ENCODE results near the gene MACROD2.

Gene MACROD2

DNA sequence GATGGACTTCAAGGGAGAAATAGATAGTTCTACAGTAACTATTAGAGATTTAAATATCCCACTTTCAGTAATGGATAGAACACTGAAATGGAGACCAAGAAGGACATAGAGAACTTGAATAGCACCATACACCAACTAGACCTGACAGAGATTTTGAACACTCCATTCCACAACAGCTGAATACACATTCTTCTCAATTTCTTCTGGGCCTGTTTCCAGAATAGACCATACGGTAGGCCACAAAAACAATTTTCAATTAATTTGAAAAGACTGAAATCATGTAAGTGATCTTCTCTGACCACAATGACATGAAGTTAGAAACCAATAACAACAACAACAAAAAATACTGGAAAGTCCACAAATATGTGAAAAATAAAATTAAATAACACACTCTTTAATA, 1321.2 kb downstream of the MACROD2 start:
- H3K4me3 ChIP-seq (ENCODE audit: low read length), result no peak overlapping the region
- no peak for TF ChIP-seq ZNF274 (IDR thresholded peaks at IDR 0.05; ENCODE audit: low read depth, low read length)

DNA sequence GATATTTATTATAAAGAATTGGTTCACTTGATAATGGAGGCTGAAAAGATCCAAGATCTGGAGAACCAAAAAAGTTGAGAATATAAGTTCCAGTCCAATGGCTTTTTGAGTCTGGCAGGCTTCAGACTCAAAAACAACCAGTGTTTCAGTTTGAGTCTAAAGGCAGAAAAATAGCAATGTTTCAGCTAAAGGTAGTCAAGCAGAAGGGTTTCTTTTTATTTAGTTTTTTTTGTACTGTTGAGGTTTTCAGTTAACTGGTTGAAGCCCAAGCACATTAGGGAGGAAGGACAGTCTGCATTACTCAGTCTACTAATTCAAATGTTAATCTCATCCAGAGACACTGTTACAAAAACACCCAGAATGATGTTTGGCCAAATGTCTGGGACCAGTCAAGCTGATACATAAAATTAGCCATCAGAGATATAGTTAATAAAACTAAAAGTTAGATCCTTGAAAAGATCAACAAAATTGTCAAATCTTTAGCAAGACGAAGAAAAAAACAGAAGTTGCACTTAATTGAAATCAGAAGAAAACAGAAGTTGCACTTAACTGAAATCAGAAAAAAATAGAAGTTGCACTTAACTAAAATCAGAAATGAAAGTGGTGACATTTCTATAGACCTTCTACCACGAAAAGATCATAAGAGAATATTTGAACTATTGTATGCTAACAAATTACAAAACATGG, 1322.4 kb downstream of the MACROD2 start:
- no peak for TF ChIP-seq ZNF274 (IDR thresholded peaks at IDR 0.05; ENCODE audit: low read depth, low read length)
- no peak overlapping the region; the same call in 1 of the 2 replicates for H3K4me3 ChIP-seq (ENCODE audit: low read length)

DNA sequence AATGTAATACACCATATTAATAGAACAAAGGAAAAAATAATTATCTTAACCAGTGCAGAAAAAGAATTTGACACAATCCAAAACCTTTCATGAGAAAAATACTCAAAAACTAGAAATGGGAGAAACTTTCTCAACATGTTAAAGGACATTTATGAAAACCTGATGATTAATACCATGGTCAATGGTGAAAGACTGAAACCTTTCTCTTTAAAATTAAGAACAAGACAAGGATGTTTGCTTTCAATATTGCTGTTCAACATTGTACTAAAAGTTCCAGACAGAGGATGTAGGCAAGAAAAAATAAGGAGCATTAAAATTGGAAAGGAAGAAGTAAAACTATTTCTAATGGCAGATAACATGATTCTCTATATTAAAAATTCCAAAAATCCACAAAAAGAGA, 1323.4 kb downstream of the MACROD2 start:
- no peak overlapping the region for H3K4me3 ChIP-seq (ENCODE audit: low read length)
- TF ChIP-seq ZNF274 (IDR thresholded peaks at IDR 0.05; ENCODE audit: low read depth, low read length), result no peak

DNA sequence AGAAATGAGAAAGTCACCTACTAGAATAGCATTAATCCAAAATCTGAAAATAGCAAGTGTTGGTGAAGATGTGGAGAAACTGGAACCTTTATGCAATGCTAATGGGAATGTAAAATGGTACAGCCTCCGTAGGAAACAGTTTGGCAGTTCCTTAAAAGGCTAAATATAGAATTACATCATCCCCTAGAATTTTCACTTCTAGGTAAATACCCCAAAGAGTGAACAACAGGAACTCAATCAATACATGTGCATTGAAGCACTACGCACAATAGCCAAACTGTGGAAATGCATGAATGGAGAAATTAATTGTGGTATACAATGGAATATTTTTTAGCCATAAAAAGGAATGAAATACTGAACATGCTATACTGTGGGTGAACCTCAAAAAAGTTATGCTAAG, 1324.1 kb downstream of the MACROD2 start:
- no peak for TF ChIP-seq ZNF274 (IDR thresholded peaks at IDR 0.05; ENCODE audit: low read depth, low read length)

DNA sequence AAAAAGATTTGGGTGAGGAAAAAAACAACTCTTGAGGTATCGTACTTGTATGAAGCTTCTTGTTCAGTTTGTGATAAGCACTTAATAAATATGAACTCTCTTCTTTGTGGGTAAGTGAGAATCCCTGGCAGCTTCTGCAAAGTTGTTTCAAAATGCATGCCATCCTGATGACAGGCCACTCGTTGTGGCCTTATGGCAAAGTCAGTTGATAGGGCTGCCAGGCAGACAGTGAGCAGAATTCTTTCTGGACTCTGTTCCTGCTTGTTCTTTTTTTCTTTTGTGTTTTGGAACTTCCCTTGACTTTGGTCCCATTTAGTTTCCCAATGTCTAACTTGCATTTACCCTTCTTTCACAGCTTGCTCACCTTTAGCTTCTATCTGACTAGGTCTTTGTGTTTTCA, 1325.6 kb downstream of the MACROD2 start:
- no peak for TF ChIP-seq ZNF274 (IDR thresholded peaks at IDR 0.05; ENCODE audit: low read depth, low read length)

More for the DNA sequence above, 1324.1 kb downstream of the MACROD2 start:
- no peak overlapping the region for H3K4me3 ChIP-seq (ENCODE audit: low read length)

DNA sequence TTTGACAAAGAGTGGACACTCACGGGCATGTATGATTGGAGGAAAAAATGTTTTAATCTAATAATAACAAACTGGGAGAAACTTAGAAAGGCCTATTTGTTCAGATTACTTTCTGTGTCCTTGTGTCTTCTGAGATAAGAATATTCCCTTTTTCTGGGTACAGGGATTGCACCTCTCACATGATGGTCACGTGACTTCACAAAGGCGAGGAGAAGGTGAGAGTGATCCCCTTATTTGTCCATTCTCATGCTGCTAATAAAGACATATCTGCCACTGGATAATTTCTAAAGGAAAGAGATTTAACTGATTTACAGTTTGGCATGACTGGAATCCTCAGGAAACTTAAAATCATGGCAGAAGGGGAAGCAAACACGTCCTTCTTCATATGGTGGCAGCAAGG, 1331.8 kb downstream of the MACROD2 start:
- TF ChIP-seq ZNF274 (IDR thresholded peaks at IDR 0.05; ENCODE audit: low read depth, low read length), result no peak
- no peak overlapping the region for H3K4me3 ChIP-seq (ENCODE audit: low read length)

More for the DNA sequence above, 1325.6 kb downstream of the MACROD2 start:
- H3K4me3 ChIP-seq (ENCODE audit: low read length), result no peak overlapping the region

DNA sequence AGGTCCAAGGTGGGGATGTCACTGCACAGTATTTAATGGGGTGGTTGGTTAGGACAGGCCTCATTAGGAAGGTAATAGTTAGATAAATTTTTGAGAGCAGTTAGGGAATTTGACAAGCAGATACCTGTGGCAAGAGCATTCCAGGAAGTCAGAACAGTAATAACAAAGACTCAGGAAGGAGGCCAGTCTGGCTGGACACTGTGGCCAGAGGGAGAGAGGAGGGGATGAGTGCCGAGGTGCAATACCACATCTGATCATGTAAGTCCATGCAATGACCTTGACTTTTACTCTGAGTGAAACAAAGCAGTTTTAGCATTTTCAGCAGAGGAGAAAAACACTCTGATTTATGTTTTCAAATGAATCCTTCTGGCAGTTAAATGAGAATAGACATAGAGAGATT, 1332.8 kb downstream of the MACROD2 start:
- no peak overlapping the region for H3K4me3 ChIP-seq (ENCODE audit: low read length)
- no peak for TF ChIP-seq ZNF274 (IDR thresholded peaks at IDR 0.05; ENCODE audit: low read depth, low read length)

DNA sequence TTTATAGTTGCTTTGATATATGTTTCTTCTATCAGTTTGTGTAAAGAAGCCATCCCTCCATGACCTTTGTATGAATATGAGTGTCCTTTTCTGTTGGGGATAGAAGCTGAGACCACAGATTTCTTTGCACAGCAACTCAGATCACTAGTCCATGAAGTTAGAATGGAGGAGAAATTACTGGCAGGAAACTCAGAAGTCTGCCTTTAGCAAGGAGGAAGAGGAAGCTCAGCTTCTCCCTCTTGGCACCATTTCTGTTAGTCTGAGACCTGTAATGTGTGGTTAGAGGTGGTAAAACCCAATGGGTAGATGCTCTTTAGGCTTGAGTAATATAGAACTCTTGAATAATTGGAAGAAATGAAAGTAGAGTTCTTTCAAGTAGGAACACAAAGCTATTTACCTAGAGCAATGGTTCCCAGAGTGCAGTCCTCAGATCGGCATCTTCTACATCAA, 1337.4 kb downstream of the MACROD2 start:
- no peak for TF ChIP-seq ZNF274 (IDR thresholded peaks at IDR 0.05; ENCODE audit: low read depth, low read length)
- H3K4me3 ChIP-seq (ENCODE audit: low read length), result peak overlapping the region; percentile 55; the same call in 1 of the 2 replicates

DNA sequence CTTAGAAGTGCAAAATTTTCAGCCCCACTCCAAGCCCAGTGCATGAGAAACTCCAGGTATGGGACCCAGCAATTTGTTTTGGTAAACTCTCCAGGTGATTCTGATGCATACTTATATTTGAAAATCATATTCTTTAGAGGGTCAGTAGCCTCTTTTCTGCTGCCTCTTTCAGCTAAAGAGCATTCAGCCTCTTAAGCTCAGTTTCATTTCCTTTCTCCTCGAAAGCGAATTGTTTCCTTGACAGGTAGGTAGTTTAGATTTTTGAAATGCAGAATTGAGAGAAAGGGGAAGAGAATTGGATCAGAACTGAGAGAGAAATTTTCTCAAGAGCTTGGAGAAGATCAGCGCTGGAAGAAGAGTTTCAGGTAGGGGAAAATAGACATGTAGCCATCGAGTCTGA, 1337.9 kb downstream of the MACROD2 start:
- peak overlapping the region; percentile 55 for H3K4me3 ChIP-seq (ENCODE audit: low read length)
- no peak for TF ChIP-seq ZNF274 (IDR thresholded peaks at IDR 0.05; ENCODE audit: low read depth, low read length)

DNA sequence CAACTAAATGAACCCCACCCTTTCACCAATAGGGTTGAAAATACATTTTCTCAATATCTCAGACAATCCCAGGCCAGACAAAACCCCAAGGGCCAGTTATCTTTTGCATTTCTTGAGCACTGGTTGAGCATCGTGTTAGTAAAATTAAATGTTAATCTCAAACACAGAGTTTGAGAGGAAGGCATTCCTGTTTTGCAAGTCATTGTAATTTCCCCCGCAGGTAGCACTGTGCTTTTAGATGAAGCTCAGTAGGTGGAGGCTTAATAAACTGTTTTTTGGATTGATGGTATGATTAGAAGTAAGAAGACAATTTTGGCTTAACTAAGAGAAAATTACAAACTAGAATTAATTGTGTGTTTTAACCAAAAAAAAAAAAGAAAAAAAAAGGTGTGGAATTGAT, 1340.7 kb downstream of the MACROD2 start:
- H3K4me3 ChIP-seq (ENCODE audit: low read length), result no peak overlapping the region
- no peak for TF ChIP-seq ZNF274 (IDR thresholded peaks at IDR 0.05; ENCODE audit: low read depth, low read length)

DNA sequence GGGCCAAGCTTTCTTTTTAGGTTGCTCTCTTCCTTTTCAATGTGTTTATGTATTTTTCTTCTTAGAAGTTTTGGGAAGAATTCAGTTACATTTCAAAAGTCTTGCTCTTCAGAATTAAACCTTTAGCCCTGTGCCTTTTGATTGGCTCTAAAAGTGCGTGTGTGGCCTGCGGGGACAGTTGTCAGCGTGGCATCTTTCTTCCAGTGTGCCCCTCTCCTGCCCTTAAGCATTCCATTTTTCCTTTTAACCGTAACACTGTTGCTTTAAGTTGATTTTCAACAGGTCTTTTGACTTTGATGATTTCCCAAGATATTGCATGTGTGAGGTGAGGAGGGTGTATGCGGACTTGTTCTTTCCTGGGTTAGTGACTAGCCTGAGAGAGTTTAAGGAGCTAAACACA, 1341.2 kb downstream of the MACROD2 start:
- no peak for TF ChIP-seq ZNF274 (IDR thresholded peaks at IDR 0.05; ENCODE audit: low read depth, low read length)
- no peak overlapping the region for H3K4me3 ChIP-seq (ENCODE audit: low read length)

DNA sequence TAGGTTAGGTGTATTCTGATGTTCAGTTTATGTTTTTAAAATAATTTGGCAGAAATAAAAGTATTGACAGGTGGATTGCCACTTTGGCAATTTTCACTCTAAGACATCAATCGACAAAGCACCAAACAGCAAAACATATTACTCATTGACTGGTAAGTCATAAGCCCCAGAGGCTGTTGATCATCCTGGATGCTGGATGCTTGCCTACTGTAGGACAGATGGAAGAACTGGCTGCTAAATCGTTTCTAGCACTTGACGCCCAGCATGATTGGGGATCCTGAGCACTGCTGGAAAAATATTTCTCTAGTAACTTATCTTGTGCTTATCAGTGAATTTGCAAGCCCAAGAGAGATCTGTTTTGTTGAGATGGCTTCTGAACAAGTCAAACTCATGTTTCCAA, 1343.9 kb downstream of the MACROD2 start:
- no peak for TF ChIP-seq ZNF274 (IDR thresholded peaks at IDR 0.05; ENCODE audit: low read depth, low read length)

DNA sequence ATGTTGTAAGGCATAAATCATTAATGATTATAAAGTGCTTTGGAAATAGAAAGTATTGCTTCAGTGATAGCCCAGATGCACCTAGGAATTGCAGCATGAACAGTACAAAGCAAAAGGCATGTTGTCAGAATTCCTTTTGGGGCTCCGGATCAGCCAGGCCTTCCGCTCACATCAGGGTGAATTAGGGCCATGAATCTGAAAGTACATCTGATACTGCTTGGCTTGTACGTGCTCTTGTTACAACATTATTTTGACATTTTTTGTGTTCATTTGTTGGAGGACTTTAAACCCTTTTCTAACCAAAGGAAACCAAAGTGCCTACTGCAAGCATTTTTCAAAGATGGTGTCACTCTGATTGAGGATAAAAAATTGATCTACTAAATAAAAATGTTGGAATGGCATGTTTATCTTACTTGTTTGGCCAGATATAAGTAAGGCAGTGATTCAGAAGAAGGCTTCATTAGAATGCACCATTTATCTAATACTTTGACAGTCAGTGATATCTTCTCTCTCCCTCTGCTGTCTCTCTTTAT, 1347.7 kb downstream of the MACROD2 start:
- TF ChIP-seq ZNF274 (IDR thresholded peaks at IDR 0.05; ENCODE audit: low read depth, low read length), result no peak
- H3K4me3 ChIP-seq (ENCODE audit: low read length), result no peak overlapping the region

More for the DNA sequence above, 1343.9 kb downstream of the MACROD2 start:
- no peak overlapping the region for H3K4me3 ChIP-seq (ENCODE audit: low read length)

DNA sequence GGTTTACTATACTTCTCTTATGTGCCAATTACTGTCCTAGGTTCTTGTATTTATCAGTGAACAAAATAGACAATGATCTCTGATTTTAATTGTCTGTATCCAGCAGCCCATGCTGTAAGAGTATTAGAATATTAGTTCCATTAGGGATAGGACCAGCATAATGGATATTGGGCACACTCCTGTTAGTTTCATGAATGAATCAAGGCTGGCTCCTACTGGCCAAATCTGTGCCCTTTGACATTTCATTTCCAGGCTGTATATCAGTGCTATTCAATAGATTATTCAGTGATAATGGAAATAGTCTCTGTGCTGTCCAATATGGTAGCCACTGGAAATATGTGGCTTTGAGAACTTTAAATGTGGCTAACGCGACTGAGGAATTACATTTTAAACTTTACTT, 1350.0 kb downstream of the MACROD2 start:
- no peak for TF ChIP-seq ZNF274 (IDR thresholded peaks at IDR 0.05; ENCODE audit: low read depth, low read length)
- H3K4me3 ChIP-seq (ENCODE audit: low read length), result no peak overlapping the region

DNA sequence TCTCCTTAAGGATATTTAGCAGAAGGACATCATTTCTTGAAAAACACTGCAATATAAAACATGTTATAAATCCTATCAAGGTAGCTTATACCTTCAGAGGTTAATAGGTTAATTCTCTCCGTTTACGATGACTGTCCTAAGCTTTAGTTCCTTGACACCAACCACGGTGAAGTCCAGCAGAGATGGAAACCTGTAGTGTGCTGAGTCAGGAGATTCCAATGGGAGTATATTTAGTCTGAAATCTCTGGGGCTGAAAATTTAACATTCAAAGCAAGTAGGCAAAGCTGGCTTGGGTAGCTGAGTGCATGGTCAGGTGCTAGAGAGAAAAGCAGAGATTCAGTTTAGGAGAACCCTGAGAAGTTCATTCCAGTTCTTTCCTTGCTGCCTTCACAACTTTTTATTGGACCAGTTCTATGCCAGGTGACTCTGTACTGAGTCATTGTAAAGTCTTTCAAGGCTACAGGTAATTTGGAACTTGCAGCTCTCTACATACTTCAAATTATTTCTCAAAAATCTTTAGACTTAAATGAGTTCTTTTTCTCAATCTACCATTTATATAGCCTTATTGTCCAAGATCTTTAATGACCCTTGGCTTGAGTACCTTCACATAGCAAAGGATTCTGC, 1351.5 kb downstream of the MACROD2 start:
- no peak for TF ChIP-seq ZNF274 (IDR thresholded peaks at IDR 0.05; ENCODE audit: low read depth, low read length)
- H3K4me3 ChIP-seq (ENCODE audit: low read length), result no peak overlapping the region

Measured in GM08714 (cell line).